ENCODE results near the gene TOP3A.

- TF ChIP-seq POLR2AphosphoS5 (IDR thresholded peaks at IDR 0.05; ENCODE audit: low read depth), result no peak
- TF ChIP-seq CTCF (conservative IDR thresholded peaks at IDR 0.05; ENCODE audit: low read depth in 2 of 2), result no peak
- no peak for TF ChIP-seq ETS1 (IDR thresholded peaks at IDR 0.05)
- TF ChIP-seq EZH2 (IDR thresholded peaks at IDR 0.05; ENCODE audit: low read depth, unreplicated experiment), result no peak
- no peak for TF ChIP-seq ZNF331 (CRISPR knock-in tag; IDR thresholded peaks at IDR 0.05; ENCODE audit: low read depth)
Measured at GRCh38 chr17:18291718-18292540, 22.9 kb downstream of the TOP3A start.

Measured in GM23338 (cell line).